ENCODE results near the gene TMEM123.

The TMEM123 gene

DNA sequence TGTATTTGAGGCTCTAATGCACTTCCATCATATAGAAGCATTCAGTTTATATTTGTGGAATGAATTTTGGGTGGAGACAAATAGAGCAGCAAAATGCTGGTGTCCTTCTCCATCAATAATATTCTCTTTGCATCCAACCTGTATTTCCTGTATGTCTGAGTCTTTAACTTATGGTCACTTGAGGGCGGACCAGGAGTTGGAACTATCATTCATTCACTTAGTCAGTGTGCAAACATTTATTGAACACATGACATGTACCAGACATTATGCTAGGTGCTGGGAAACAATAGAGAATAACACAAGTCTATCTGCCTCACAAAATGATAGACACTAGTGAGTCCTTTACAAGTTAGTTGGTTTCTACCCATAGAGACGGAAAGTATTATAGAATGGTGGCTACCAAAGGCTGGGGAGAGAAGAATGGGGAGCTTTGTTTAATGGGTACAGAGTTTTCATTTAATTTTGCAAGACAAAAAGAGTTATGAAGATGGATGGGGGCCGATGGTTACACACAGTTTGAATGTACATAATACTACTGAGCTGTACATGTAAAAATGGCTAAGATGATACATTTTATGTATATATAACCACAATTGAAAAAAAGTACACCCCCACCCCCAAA is 4.6 kb upstream of the TMEM123 start:
- peaks cover 30% of the 10 kb centered on the region for H3K4me1 ChIP-seq (ENCODE audit: control insufficient read depth, insufficient read depth, low read length)
- H3K4me3 ChIP-seq (ENCODE audit: low read length), result no peak overlapping the region
- no peaks in the 10 kb centered on the region for H3K27me3 ChIP-seq (ENCODE audit: control insufficient read depth, insufficient read depth, low read length)
- H3K9me3 ChIP-seq (ENCODE audit: control insufficient read depth, low read length), result no peaks in the 10 kb centered on the region
- H3K36me3 ChIP-seq (ENCODE audit: control insufficient read depth, insufficient read depth, low read length), result no peaks in the 10 kb centered on the region
- H3K9ac ChIP-seq (ENCODE audit: low read length), result no peak overlapping the region

DNA sequence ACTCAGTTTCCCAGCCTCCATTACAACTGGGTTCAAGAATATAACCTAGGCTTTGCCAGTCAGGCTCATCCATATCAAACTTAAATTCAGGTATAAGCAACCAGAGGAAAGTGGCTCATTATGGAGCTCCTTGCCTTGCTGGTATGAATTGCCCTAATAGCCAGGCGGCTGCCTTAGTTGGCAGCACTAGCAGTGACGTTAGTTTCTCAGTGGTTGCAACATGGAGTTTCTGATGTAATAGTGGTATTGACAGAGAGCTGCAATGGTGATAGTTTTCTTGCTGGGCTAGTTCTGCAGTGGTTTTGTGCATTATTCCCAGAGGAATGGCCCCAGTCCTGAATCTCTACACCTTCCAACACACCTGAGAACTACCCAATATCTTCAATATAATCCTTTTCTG is 3.8 kb upstream of the TMEM123 start:
- no peak overlapping the region for H3K9ac ChIP-seq (ENCODE audit: low read length)
- H3K9me3 ChIP-seq (ENCODE audit: control insufficient read depth, low read length), result no peaks in the 10 kb centered on the region
- no peaks in the 10 kb centered on the region for H3K36me3 ChIP-seq (ENCODE audit: control insufficient read depth, insufficient read depth, low read length)
- no peaks in the 10 kb centered on the region for H3K27me3 ChIP-seq (ENCODE audit: control insufficient read depth, insufficient read depth, low read length)
- H3K4me1 ChIP-seq (ENCODE audit: control insufficient read depth, insufficient read depth, low read length), result peaks cover 30% of the 10 kb centered on the region
- H3K4me3 ChIP-seq (ENCODE audit: low read length), result no peak overlapping the region

DNA sequence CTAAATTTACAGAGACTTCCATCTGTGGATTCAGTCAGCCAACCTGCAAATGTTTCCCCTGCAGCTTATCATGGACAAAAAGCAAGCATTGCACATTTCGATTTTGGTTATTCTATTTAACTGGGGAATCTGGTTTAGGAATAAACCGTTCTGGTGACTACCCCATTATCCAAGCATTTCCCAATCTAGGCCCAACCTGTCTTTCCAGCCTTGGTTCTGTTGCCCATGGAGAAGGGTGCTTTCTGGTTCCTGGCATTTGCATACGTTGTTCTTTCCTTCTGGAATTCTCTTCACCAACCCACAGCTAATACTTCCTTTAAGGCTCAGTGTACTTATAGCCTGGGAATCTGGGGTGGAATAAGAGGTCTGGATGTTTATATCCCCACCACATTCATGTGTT is 1.4 kb upstream of the TMEM123 start:
- Histone ChIP-seq H3K4me3 (ENCODE audit: low read length) (no peak overlapping the region), H3K27me3 (ENCODE audit: control insufficient read depth, insufficient read depth, low read length) (no peaks in the 10 kb centered on the region), H3K9me3 (ENCODE audit: control insufficient read depth, low read length) (no peaks in the 10 kb centered on the region), H3K9ac (ENCODE audit: low read length) (peak overlapping the region; percentile 86), H3K36me3 (ENCODE audit: control insufficient read depth, insufficient read depth, low read length) (no peaks in the 10 kb centered on the region), H3K4me1 (ENCODE audit: control insufficient read depth, insufficient read depth, low read length) (peaks cover 41% of the 10 kb centered on the region)

DNA sequence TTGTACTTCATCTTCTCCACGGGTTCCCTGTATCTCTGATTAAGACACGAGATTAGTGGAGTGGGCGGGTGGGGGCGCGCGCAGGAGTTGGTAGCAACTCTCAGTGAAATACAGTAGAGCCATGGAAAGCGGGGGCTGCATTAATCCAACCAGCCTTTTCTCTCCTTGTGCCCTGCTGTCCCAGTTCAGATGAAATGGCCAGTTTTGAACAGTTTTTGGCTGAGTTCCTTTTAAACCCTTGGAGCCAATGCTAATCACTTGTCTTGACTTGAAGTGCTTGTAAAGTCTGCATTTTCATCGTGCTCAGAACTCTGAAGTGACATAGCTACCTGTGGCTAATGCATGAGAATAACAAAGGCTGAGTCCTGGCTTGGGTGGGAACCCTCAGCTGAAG is 734 bp upstream of the TMEM123 start:
- H3K9ac ChIP-seq (ENCODE audit: low read length), result peak overlapping the region; percentile 86
- no peaks in the 10 kb centered on the region for H3K36me3 ChIP-seq (ENCODE audit: control insufficient read depth, insufficient read depth, low read length)
- H3K4me1 ChIP-seq (ENCODE audit: control insufficient read depth, insufficient read depth, low read length), result peaks cover 44% of the 10 kb centered on the region
- H3K4me3 ChIP-seq (ENCODE audit: low read length), result peak overlapping the region; percentile 53
- H3K27me3 ChIP-seq (ENCODE audit: control insufficient read depth, insufficient read depth, low read length), result no peaks in the 10 kb centered on the region
- no peaks in the 10 kb centered on the region for H3K9me3 ChIP-seq (ENCODE audit: control insufficient read depth, low read length)

DNA sequence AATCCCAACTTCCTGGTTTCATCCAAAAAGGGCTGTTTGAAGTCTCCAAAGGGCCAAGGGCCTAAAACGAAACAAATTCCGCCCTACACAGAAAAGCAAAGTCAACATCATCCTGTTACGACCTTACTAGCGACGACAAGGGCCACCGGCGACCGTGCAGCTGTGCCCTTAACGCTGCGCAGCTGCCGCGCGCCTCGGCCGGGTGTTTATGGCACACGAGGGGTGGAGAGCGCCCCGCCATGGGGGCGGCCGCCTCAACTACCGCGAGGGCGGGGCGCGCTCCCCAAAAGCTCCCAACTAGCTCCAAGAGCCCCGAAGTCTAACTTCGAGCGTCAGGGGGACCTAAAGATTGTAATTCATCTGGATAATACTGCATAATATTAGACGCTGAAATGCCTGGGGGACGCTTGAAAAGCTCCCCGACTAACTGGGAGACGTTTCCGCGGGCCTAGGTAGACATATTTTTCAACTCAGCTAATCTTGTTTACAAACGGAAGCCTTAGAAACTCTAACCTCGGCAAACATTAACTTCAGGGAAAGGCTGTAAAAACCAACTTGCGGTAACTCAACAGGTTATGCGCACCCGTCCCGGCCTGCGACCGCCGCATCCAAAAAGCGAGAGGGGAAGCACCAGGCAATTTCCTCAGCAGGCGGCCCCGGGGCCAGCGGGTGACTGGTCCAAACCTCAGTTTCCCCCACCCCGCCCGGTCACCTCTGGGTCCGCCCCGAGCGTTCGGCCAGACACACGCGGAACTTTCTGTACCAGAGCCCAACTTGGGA is 694 bp downstream of the TMEM123 start:
- H3K4me1 ChIP-seq (ENCODE audit: control insufficient read depth, insufficient read depth, low read length), result peaks cover 33% of the 10 kb centered on the region
- H3K27me3 ChIP-seq (ENCODE audit: control insufficient read depth, insufficient read depth, low read length), result no peaks in the 10 kb centered on the region
- H3K4me3 ChIP-seq (ENCODE audit: low read length), result peak overlapping the region; percentile 58
- peak overlapping the region; percentile 86 for H3K9ac ChIP-seq (ENCODE audit: low read length)
- no peaks in the 10 kb centered on the region for H3K36me3 ChIP-seq (ENCODE audit: control insufficient read depth, insufficient read depth, low read length)
- no peaks in the 10 kb centered on the region for H3K9me3 ChIP-seq (ENCODE audit: control insufficient read depth, low read length)

DNA sequence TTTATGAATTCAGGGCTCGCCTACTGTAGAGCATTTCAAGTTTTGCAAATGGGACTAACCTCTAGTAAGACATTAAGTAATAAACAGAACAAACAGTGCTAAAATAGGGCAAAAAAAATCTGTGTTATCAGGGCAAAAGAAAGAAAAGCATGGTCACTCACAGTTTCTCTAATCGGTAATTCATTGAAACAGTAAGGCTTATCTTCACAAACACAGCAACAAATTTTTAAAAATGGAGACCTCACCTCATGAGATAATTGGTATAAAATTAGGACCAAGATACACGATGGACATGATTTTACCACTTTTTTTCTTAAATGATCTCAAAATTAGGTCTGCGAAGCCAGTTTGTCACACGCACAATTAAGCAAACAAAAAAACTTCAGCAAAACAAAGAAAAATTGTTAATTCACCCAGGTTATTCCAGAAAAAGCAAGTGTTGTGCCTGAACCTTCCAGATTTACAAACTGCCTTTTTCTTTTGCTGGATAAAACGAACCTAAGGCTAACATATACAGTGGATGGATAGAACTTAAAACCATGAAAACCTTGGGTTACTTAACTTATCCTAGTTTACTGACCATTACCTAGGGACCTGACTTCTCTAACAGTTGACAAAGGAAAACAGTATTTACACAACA is 1.4 kb downstream of the TMEM123 start:
- Histone ChIP-seq H3K4me1 (ENCODE audit: control insufficient read depth, insufficient read depth, low read length) (peaks cover 33% of the 10 kb centered on the region), H3K36me3 (ENCODE audit: control insufficient read depth, insufficient read depth, low read length) (no peaks in the 10 kb centered on the region), H3K27me3 (ENCODE audit: control insufficient read depth, insufficient read depth, low read length) (no peaks in the 10 kb centered on the region), H3K4me3 (ENCODE audit: low read length) (peak overlapping the region; percentile 58), H3K9ac (ENCODE audit: low read length) (peak overlapping the region; percentile 86), H3K9me3 (ENCODE audit: control insufficient read depth, low read length) (no peaks in the 10 kb centered on the region)

DNA sequence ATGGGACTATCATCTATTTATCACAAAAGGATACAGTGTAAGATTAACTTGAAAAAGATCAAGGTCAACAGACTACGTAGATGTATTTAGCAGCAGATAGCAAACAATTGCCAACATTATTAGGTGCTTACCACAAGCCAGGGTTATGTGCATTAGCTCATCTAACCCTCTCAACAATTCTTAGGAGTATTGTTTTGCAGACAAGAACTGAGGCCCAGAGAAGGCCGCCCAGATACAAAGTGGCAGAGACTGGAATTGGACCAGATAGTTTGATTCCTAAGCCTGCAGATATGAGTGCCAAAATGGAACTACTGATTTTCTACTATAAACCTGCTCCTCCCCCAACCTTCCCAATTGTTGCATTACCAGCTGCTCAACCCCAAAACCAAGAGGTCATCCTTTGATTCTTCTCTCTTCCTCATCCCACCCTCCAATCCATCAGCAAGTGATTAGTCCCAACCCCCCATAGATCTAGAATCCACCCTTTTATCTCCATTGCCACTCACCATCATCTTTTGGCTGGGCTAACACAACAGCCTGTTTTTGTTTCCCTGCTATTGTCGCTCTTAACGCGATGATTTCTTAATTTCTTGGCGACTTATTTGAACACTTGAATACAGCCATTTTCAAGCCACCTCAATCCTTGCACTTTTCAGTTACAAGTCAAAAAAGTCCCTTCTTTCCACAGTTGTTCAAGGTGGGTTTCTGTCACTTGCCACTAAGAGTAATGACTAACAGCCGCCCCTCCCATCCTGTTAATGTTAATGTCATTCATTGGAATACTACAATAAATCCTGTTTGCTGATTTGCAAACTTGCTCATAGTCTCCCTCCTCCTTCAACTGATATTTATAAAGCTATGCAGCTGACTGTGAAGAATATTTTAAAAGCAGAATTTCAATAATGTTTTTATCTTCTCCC is 2.7 kb downstream of the TMEM123 start:
- Histone ChIP-seq H3K9me3 (ENCODE audit: control insufficient read depth, low read length) (no peaks in the 10 kb centered on the region), H3K9ac (ENCODE audit: low read length) (no peak overlapping the region), H3K4me3 (ENCODE audit: low read length) (no peak overlapping the region), H3K36me3 (ENCODE audit: control insufficient read depth, insufficient read depth, low read length) (no peaks in the 10 kb centered on the region), H3K4me1 (ENCODE audit: control insufficient read depth, insufficient read depth, low read length) (peaks cover 29% of the 10 kb centered on the region), H3K27me3 (ENCODE audit: control insufficient read depth, insufficient read depth, low read length) (no peaks in the 10 kb centered on the region)

DNA sequence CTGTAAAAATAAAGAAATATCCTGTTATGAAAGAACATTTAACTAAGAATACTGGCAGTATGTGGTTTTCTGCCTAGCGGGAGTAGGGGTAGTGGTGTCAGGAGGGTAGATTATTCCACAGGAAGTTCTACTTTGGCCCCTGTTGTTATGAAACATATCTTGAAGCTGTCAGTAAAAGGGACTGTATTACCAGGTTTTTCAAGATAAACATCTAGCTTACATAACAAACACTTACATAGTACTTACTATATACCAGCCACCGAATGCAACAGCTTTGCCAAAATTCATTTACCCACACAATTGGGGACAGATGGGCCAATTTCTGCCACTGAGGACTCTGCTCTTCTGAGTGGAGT is 3.7 kb downstream of the TMEM123 start:
- Histone ChIP-seq H3K4me1 (ENCODE audit: control insufficient read depth, insufficient read depth, low read length) (peaks cover 23% of the 10 kb centered on the region), H3K9ac (ENCODE audit: low read length) (no peak overlapping the region), H3K27me3 (ENCODE audit: control insufficient read depth, insufficient read depth, low read length) (no peaks in the 10 kb centered on the region), H3K36me3 (ENCODE audit: control insufficient read depth, insufficient read depth, low read length) (no peaks in the 10 kb centered on the region), H3K4me3 (ENCODE audit: low read length) (no peak overlapping the region), H3K9me3 (ENCODE audit: control insufficient read depth, low read length) (no peaks in the 10 kb centered on the region)

DNA sequence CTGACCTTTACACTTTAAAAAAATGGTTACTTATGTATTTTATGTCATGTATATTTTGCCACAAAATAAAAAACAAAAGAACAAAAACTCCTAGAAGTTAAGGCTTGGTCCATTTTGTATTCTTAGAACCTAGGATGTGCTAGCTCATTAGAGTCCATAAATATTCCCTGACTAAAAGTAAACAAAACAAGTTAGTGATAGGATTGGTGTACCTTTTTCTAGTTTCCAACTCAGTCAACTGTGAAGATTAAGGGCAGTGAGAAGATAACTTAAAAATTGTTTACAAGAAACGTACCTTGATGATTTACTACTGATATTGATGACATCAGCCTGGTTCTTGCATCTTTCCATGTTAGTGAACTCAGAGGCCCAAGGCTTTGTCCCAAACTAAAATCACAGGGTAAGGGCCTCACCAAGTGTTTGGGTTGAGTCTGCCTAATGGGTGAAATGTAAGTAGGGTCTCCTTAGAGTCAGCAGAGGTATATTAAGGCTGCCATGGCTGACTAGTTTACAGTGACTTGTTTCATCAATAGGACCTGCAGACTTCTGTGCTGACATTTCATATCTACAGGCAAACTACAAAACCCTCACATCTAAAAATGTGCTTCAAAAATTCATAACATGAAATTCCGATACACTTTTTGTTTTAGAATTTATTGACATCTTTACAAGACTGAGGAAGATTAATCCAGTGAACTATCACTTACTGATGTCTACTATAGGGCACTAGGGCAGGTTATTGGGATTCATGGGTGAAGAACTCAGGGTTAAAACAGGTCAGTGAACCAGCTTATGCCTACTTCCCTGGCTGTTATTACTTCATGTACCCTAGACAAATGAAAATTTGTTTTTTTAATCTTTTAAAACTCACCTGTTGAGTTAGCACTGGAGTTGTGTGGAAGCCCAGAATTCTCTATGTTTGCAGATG is 4.4 kb downstream of the TMEM123 start:
- Histone ChIP-seq H3K9ac (ENCODE audit: low read length) (no peak overlapping the region), H3K4me3 (ENCODE audit: low read length) (no peak overlapping the region), H3K9me3 (ENCODE audit: control insufficient read depth, low read length) (no peaks in the 10 kb centered on the region), H3K27me3 (ENCODE audit: control insufficient read depth, insufficient read depth, low read length) (no peaks in the 10 kb centered on the region), H3K4me1 (ENCODE audit: control insufficient read depth, insufficient read depth, low read length) (peaks cover 16% of the 10 kb centered on the region), H3K36me3 (ENCODE audit: control insufficient read depth, insufficient read depth, low read length) (no peaks in the 10 kb centered on the region)

DNA sequence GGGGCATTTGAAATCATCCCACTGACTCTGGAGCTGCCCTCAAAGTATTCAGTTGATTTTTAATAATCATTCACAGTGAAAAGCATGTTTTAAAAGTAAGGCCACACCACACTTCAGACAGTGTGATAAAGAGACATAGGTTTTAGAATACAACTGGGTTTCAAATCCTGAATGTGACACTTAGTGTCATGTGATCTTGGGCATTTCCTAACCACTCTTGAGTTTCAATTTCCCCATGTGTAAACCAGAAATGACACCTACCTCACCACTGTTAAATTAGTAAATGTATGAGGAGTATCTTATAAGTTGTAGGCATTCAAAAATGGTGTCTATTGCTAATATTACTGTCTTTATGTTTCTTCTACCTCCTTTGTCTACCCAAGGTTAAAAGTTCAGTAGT is 5.4 kb downstream of the TMEM123 start:
- H3K27me3 ChIP-seq (ENCODE audit: control insufficient read depth, insufficient read depth, low read length), result no peaks in the 10 kb centered on the region
- H3K9ac ChIP-seq (ENCODE audit: low read length), result no peak overlapping the region
- H3K9me3 ChIP-seq (ENCODE audit: control insufficient read depth, low read length), result no peaks in the 10 kb centered on the region
- no peak overlapping the region for H3K4me3 ChIP-seq (ENCODE audit: low read length)
- H3K4me1 ChIP-seq (ENCODE audit: control insufficient read depth, insufficient read depth, low read length), result peaks cover 16% of the 10 kb centered on the region
- no peaks in the 10 kb centered on the region for H3K36me3 ChIP-seq (ENCODE audit: control insufficient read depth, insufficient read depth, low read length)

DNA sequence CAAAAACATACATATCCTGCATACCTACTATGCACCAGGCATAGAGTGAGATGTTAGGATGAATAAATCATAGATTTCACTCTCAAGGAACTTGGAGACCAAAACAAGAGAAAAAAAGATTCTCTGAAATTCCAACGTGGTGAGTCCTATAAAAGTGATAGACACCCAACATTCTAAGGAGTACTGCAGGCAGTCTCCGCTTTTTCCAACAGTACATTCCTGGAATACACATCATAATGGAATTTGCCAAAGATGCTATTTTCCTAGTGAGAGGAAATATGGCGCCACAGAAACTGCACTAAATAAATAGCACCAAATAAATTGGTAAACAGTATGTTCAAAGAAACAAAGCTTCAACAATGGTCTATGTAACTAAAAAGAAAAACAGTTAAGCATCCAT is 6.0 kb downstream of the TMEM123 start:
- Histone ChIP-seq H3K27me3 (ENCODE audit: control insufficient read depth, insufficient read depth, low read length) (no peaks in the 10 kb centered on the region), H3K9ac (ENCODE audit: low read length) (no peak overlapping the region), H3K36me3 (ENCODE audit: control insufficient read depth, insufficient read depth, low read length) (no peaks in the 10 kb centered on the region), H3K4me1 (ENCODE audit: control insufficient read depth, insufficient read depth, low read length) (peaks cover 16% of the 10 kb centered on the region), H3K9me3 (ENCODE audit: control insufficient read depth, low read length) (no peaks in the 10 kb centered on the region), H3K4me3 (ENCODE audit: low read length) (no peak overlapping the region)
